HG02571 (cell line): ENCODE measurements around the gene GNAS-AS1.

ENCODE experiments used
- ATAC-seq: cut with Tn5 transposase; IDR thresholded peaks from one replicate; pipeline ENCODE4 v1.9.1; 2021; ENCODE audit warnings: mild to moderate bottlenecking, moderate library complexity; ENCODE audit not compliant: unreplicated experiment

The GNAS-AS1 gene

DNA sequence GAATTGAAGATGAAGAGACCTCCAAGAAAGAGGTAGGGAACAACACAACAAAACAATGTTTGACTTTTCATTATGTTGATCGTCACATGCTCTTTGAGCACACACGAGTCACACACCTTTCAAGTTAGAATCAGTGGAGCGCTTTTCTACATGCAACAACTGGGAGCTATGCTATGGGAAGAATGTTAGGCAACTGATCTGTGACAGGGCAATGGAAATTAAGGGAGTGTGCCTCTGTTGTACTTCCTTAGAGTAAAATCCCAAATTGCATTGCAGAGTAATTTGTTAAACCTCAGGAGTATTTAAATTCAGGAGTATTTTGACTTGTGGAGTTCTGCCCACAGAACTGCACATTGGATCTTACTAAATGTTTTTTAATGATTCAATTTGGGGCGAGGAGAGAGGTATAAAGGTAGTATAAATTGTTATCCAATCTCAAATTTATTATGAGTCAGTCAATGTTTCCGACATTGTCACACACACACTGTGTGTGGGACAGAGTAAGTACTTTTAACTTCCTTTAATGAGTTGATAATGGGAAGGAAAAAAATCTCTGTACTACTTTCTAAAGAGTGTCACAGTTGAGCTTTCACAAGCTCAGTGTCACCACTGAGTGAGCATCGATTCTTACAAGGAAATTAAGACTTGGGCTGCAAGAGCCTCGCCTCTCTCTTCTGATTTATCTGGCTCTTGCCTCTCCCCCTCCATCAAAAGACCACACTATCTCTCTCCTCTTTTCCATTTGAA, 12.5 kb upstream of the GNAS-AS1 start:
- ATAC-seq = no peak

DNA sequence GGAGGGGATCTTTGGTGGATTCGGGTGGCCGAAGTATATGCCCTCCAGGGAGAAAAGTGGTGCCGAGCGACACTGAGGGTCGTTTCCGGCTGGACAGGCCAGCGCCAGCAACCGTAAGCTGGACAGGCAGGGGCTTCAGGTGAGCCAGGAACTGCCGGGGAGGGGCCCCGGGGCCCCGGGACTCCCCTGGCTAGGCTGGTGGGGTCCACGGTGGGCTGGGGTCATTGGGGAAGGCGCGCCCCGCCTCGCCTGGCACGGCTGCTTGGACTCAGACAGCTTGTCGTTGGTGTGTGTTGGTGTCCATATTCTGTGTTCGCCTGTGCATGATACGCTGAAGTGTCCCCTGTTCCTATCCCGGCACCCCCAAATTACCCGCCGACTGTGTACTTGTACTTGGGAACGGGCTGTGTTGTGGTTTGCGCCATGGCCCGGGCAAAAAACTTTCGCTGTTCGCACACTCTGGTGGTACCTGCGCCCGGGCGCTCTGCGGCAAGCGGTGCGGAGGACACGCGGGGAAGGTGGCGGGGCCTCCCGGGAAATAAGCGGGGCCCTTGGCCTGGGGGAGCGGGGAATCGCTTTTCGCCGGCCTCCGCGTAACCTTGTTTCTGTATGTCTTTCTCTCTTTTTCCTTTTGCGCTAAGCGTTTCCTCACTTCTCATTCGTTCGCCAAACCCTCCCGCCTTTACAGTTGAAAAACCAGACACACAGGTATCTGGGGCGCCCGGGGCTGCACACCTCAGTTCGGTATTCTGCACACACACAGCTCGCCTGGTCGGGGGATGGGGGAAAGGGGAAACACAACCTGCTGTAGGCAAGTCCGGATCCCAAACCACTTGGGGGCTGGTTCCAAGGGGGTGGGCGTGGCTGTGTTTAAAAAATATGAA, 5.0 kb upstream of the GNAS-AS1 start:
- no peak for ATAC-seq

DNA sequence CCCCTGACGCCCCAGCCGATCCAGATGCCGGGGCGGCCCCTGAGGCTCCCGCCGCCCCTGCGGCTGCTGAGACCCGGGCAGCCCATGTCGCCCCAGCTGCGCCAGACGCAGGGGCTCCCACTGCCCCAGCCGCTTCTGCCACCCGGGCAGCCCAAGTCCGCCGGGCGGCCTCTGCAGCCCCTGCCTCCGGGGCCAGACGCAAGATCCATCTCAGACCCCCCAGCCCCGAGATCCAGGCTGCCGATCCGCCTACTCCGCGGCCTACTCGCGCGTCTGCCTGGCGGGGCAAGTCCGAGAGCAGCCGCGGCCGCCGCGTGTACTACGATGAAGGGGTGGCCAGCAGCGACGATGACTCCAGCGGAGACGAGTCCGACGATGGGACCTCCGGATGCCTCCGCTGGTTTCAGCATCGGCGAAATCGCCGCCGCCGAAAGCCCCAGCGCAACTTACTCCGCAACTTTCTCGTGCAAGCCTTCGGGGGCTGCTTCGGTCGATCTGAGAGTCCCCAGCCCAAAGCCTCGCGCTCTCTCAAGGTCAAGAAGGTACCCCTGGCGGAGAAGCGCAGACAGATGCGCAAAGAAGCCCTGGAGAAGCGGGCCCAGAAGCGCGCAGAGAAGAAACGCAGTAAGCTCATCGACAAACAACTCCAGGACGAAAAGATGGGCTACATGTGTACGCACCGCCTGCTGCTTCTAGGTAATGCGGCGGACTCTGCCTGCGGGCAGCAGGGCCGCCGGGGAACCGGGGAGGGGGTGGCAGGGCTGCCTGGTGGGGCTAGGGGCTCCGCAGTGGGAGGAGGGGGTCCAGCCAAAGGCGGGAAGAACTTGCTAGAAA, 4.2 kb upstream of the GNAS-AS1 start:
- no peak for ATAC-seq

DNA sequence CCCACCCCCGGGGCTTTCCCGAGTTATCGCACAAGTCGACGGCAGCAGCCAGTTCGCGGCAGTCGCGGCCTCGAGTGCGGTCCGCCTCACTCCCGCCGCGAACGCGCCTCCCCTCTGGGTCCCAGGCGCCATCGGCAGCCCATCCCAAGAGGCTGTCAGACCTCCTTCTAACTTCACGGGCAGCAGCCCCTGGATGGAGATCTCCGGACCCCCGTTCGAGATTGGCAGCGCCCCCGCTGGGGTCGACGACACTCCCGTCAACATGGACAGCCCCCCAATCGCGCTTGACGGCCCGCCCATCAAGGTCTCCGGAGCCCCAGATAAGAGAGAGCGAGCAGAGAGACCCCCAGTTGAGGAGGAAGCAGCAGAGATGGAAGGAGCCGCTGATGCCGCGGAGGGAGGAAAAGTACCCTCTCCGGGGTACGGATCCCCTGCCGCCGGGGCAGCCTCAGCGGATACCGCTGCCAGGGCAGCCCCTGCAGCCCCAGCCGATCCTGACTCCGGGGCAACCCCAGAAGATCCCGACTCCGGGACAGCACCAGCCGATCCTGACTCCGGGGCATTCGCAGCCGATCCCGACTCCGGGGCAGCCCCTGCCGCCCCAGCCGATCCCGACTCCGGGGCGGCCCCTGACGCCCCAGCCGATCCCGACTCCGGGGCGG, 3.4 kb upstream of the GNAS-AS1 start:
- ATAC-seq = no peak

DNA sequence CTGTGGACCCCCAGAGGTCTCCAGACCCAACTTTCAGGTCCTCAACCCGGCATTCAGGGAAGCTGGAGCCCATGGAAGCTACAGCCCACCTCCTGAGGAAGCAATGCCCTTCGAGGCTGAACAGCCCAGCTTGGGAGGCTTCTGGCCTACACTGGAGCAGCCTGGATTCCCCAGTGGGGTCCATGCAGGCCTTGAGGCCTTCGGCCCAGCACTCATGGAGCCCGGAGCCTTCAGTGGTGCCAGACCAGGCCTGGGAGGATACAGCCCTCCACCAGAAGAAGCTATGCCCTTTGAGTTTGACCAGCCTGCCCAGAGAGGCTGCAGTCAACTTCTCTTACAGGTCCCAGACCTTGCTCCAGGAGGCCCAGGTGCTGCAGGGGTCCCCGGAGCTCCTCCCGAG, 2.8 kb upstream of the GNAS-AS1 start:
- no peak for ATAC-seq

DNA sequence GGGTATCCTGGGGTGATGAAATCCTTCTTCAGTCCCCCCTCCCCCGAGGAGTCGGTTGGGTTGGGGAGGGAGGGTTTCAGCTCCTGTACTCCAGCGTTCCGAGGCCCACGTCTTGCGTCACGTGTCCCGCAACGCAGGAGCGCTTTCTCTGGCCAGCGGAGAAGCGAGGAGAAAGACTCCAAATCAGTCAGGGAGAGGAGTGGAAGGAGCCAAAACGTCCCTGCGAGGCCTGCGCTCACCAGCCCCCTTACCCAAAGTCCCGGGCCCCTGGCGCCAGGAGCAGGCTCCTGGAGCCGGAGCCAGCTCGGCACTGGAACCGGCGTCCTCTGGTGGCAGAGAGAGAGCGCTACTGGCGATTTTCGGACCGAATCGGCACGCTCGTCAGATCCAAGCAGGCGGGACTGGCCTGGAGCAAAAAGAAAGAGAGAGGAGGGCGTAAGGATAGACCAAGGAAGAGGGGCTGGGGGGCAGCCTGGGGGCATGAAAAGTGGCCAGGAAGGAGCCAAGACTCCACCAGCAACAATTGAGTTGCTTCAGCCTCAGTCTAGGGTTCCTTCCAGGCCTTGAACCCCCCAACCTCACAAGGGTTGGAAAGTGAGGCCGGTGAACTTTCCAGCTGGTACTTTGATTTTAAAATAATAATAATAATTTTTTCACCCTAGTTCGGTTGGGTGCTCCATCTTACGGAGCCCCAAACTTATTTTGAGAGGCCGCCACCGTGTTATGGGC, 2.0 kb upstream of the GNAS-AS1 start, which contains the start of gene GNAS:
Gene GNAS (plus strand): TSS at position 174 of the 729 bp plus-strand sequence.
- no peak for ATAC-seq

DNA sequence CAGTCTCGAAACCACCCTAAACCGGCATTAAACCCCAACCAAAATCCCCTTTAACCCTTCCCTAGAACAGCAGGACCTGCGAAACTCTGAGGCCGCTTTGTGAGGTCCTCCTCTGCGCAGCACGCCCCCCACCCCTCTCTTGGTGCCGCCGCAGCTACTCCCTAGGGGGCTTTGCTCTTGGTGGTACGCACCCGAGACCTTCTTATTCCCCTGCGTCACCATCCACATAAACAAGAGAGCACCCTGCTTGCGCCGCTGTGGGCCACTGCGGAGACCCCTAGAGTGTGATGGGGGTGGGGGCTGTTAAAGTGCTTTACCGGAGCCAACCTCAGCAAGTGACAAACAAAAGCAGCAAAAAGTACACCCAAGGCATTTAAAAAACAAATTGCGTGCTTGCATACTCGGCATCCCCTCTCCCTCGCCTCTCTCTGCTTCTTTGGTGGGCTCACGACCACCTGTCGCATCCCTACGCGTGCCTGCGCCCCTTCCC, 1.3 kb upstream of the GNAS-AS1 start:
- ATAC-seq = no peak

DNA sequence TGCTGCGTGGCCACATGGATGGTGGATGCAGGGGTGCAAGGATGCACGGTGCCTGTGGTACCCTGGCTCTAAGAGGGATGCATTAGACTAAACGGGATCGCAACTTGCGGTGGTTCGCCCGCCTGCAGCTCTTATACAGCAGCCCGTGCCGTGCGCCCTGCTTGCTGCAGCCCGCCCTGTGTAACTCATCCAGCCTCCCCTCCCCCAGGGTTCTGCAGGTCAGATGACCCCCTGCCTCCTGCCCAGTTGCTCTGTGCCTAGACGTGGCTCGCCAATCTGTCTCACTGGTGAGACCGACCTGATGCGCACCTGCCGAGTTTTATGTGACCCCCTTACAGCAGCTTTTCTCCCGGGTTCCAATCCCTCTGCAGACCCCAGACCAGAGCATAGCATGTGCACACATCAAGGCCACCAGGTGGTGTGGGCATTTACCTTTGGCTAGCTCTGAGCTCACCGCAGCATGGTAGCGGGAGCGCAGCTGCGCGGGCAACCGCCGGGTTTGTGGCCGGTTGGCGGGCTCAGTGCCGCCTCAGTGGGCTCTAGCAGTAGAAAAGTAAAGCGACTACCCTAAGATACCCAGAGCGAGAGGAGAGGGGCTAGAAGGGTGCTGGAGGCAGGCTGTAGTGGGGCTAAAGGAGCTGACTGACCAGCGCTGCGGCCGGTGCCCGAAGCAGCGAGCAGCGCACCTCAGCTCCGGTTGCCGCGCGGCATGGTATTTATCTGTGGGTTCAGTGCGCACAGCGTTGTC, 693 bp upstream of the GNAS-AS1 start:
- no peak for ATAC-seq

DNA sequence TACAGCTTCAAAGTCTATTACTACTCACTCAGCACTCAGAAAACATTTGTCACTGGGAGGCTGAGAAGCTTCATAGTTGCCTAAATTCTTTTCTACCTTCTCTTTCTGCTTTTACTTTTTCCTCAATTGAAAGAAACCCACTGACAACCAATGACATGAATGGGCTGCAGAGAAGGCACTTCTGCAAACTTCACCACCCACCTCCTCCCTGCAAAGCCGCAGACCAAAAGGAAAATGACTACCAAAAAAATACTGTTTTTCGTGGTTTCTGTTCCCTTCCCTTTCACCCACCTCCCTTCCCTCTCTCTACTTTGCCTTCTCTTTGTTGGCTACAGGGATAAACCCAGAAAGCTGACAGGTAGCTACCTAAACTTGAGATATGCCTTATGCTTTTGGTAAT, 3.2 kb downstream of the GNAS-AS1 start:
- ATAC-seq = no peak

DNA sequence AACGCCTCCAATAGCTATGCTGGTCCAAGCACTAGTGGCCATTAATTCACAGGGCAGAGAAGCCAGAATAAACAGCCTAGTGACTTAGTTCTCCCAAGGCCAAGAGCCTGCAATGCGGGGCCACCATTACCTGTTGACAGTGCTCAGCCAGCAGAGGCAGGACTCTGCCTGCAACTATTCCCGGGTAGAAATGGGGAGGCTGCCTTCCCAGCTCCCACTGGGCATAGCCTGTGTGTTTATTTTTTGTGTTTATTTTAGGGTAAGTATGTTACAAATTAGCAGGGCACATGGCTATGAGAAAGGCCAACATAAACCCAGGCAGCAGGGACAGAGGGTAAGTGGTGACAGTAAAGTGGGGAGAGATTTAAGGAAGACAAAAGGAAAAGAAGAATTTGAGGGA, 5.0 kb downstream of the GNAS-AS1 start:
- no peak for ATAC-seq

DNA sequence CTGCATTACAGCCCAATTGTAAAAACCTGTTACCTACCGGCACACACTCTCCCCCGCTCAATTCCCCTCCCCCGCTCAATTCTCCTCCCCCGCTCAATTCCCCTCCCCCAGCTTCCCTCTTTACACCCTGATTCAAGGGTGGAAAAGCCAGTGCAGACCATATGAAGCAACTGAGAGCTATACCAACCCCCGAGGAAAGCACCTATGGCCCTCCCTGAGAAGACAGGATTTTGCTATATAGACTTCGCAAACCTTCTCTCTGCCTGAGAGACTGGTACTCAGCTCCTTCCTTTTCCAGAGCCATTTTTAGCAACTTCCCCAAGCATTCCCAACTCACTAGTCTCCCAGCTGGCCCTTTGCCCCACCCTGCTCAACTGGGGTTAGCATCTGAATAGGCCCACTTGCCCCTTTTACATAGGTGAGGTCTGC, 7.6 kb downstream of the GNAS-AS1 start:
- no peak for ATAC-seq

DNA sequence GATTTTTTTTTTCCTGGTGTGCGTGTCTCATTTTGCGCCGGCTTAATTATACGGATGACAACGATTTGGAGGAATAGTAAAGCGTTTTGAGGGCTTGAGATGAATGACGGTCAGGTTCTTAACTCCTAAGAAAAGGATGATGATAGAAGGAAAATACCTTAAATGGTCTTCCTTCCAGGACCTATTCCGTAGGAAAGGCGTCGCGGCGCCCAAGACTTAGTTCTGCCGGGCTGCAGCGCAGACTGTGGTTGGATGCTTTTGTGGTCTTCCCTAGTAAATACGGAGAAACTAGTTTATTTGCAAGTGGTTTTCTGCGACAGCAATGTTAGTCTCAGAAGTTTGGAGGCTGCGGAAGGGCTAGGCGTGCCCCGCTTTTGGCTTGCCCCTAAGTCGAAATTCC, 8.4 kb downstream of the GNAS-AS1 start:
- ATAC-seq = no peak

DNA sequence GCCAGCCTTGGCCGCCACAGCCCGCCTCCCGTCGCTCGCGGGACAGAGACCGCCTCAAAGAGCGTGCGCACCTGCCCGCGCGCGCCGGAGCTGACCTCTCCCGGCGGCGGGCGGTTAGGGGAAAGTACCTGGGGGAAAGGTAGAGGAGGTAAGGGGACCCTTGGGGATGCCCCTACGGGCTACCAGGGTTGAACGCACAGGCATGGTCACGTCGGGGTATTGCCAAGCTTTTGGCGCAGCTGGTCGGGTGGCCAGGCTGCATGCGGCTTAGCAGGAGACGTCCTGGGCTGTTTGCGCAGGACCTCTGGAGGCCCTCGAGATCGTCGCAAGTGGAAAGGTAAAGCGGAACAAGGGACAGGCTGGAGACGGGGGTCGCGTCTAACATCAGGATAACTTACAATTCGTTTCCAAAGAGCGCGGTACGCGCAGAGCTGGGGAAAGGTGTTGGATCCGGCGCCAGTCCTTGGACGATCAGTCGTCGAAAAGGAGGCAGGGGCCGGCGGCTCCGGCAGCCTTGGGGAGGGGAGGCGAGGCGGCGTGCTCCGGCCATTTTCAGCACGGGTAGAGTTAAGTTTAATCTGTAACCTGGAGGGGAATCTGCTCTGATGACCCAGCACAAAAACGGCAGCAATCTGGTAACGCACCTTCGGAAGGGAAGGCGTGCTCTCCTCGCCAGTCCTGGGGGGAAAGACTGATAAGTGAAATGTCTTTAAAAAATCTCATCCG, 9.0 kb downstream of the GNAS-AS1 start:
- ATAC-seq = no peak

DNA sequence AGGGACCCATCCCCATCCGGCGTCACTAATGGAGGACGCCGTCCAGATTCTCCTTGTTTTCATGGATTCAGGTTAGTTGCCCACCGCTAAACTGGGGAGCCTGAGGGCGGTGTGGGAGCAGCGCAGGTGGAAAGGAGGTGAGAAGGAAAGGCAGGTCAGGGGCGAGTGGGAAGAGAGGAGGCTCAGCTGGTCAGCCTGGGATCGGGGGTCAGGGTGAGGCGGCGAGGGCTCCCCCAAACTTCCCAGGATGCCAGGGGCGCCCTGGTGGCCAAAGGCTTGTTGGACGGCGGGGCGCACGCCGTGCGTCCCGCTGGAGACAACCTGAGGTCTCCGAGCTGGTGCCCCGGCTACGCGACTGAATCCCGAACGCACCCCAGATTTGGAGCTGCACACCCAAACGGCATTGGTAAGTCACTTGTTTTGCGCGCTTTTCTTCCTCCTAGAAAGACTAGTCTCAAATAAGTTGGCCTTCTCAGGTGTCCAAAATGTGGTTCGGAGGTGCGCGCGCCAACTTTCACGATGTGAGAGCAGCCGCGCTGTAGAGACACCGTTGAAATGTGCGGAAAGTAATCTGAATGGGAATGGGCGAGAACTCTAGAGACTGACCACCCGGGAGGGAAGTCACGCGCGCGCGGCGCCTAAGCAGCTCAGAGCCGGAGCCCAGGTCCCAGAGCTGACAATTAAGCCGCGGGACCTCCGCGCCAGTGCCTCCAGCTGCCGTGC, 9.7 kb downstream of the GNAS-AS1 start:
- ATAC-seq = no peak

DNA sequence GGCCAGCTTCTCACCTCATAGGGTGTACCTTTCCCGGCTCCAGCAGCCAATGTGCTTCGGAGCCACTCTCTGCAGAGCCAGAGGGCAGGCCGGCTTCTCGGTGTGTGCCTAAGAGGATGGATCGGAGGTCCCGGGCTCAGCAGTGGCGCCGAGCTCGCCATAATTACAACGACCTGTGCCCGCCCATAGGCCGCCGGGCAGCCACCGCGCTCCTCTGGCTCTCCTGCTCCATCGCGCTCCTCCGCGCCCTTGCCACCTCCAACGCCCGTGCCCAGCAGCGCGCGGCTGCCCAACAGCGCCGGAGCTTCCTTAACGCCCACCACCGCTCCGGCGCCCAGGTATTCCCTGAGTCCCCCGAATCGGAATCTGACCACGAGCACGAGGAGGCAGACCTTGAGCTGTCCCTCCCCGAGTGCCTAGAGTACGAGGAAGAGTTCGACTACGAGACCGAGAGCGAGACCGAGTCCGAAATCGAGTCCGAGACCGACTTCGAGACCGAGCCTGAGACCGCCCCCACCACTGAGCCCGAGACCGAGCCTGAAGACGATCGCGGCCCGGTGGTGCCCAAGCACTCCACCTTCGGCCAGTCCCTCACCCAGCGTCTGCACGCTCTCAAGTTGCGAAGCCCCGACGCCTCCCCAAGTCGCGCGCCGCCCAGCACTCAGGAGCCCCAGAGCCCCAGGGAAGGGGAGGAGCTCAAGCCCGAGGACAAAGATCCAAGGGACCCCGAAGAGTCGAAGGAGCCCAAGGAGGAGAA, 10.5 kb downstream of the GNAS-AS1 start:
- no peak for ATAC-seq

DNA sequence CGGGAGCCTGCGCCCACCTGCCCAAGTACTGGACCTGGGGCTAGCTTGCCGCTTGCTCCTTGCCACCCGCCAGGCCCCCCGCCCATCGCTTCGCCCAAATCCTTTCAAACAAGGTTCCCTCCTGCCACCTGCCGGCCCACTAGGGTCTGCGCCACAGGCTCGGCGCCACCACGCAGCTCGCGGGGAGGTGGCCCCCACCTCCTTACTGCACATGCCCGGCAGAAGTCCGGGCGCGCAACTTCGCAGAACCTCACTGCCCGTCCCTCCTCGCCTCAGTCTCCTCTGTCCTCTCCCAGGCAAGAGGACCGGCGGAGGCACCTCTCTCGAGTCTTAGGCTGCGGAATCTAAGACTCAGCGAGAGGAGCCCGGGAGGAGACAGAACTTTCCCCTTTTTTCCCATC, 11.2 kb downstream of the GNAS-AS1 start:
- ATAC-seq = no peak

DNA sequence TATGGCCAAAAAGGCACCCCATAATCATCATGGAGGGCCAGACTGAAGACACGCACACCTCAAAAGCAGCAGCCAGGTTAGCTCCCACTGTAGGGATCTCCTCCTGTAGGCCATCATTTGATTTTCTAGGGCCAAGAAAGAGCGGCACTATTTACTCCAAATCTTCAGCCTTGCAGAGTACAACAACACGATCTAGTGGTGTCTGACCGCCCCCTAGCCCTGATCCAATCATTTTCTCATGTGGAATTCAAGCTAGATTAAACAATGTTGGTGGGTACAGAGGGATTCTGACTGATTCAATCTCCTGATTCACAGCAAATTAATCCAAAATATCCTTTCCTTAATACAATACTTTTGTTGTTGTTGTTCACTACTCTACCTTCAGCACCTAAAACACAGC, 12.5 kb downstream of the GNAS-AS1 start:
- ATAC-seq = no peak
